ENCODE measurements around the gene SEC23B.
A peak's percentile ranks its signal among the peaks of the same experiment; 100 is the strongest.
"Not testable (repeated sequence)": the region's sequence is repeated elsewhere in the genome, so short reads cannot be mapped to it uniquely, and the experiment has no call there.

The SEC23B gene

DNA sequence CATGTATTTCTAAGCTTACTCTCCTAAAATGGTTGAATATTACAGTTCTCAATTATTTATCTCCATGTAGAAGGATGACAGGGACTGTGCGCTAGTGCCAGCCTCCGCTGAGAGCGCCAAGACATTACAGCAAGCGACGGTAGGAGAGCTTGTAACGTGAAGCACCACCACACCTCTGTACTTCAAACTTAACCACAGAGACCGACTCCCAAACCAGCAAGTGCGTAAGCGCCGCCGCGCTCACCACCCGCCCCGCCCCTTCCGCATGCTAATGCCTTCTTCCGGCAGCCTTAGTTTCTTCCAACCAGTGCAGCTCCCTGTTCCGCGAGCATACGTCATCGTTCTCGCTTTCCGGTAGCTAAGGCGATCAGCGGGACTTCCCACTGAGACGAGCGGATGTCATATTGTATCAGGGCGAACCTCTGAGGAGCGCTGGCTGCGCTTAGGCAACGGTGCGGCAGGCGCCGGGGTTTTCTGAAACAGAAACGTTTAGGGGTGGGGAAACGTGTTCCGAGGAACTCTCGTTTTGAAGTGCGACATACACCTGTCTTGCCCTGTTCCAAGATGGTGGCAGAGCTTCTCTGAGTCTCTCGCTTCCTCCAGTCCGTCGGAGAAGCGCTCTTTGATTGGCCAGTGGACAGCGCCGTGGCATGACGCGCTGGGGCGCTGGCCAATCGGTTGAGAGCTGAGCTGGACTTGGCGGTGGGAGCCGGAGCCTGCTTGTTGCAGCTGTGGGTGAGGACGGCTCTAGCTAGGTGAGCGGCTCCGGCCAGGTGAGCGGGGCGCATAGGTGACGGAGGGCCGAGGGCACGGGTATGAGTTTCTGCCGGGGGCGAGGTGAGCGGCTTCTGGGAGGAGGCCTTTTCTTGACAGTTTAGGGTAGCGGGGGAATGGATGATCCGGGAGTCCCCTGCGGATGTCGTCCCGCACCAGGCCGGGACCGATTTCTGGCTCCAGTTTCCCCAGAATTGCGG is at the start of gene SEC23B:
TSS of gene SEC23B (plus strand) at position 723 of the 974 bp plus-strand sequence. CDS start 2,896 bp downstream, outside the sequence.
- DNase-seq: peak; percentile 96

DNA sequence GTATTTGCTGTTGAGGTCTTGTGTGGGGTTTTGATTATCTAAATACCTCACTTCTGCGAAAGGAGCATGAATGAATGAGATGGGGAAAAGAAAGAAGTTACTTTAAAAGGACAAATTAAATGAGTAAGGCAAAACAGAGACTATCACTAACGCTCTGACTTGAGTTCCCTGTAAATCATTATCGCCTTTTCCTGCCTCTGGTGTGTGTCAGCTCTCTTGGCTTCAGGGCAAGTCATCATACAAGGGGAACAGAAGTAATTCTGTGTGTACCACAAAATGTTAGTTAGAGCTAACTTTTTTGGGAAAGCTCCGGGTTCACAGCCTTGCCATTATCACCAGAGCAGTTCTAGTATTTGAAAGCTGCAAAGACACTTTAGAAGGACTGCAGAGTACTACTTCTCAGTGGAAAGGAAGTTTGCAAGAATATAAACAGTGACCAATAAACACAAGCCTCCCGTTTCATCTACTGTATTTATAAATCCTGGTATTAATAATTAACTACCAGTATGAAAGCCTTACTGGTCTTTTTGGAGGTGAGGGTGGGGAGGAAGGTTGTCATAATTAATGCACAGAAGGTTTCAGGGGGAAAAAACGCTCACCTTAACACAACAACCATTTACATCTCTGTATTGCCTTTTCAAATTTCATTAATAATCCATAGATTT is 42.1 kb upstream of the SEC23B start:
- DNase-seq: no peak

- no peak for DNase-seq
These were observed 41.2 kb upstream of the SEC23B start for GRCh38 chr20:18466574-18466893.

GRCh38 chr20:18466894-18467730 is 40.6 kb upstream of the SEC23B start, which contains the start of the genes DZANK1 and POLR3F:
Gene DZANK1 (minus strand): TSS chr20:18467030. CDS start chr20:18465358, 1,672 bp downstream.
Gene POLR3F (plus strand): TSS chr20:18467390. CDS start chr20:18467507, 117 bp downstream.
- DNase-seq: peak; percentile 97

GRCh38 chr20:18477218-18477617 is 30.5 kb upstream of the SEC23B start:
- no peak for DNase-seq

- DNase-seq: no peak
These were observed 29.9 kb upstream of the SEC23B start for GRCh38 chr20:18477821-18478220.

DNA sequence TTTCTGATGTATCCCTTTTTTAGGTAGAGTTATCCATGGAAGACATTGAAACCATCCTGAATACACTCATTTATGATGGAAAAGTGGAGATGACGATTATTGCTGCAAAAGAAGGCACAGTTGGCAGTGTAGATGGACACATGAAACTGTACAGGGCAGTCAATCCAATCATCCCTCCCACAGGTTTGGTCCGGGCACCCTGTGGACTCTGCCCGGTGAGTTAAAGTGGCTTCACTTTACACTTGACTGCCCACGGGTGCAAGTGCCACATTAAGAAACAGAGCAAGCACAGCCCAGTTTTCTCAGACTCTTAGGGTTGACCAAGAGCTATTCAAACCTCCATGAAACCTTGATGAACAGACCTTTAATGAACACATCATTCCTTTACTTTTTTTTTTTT is 26.1 kb upstream of the SEC23B start:
- DNase-seq: no peak

- no peak for DNase-seq
These were observed 19.4 kb upstream of the SEC23B start for GRCh38 chr20:18488301-18488700.

DNA sequence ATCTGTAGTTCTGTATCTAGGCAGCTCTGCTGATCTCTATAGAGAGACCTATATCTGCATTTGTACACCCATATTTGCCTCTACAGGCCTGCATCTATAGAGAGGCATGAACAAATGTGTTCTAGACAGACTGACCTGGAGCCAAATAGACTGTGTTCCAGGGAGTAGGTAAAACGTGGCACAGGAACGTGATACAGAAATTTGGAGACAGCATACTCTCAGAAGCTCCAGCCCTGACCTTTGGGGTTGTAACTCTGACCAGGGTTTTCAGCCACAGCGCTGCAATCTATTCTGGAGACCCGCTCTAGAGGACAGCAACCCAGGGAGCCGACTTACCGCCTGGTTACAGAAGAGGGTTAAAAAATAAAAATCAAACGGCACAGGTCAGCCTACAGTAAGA is 11.7 kb upstream of the SEC23B start:
- no peak for DNase-seq

- DNase-seq: peak; percentile 93
These were observed 10.8 kb upstream of the SEC23B start, which contains the start of gene RBBP9 for GRCh38 chr20:18496740-18497592. Gene RBBP9 (minus strand): TSS chr20:18497225. CDS start chr20:18497167, 58 bp downstream.

DNA sequence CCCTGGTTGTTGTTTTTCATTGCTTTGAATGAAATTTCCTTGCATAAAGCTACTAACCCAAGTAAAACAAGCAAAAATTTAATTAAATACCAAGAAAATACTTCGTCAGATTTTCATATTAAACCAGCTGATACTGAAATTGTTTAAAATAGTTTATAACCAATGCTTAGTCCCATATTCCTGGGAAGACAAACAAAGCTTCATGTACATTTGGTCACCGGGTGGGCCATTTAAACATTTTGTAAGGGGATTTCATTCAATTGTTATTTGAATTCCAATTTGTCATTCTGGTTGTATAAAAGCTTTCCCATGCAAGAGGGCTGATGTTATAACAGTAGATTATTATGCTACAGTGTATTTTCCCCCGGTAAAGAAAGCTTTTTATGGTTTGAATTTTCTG is 10.1 kb upstream of the SEC23B start:
- no peak for DNase-seq

- not testable (repeated sequence) for DNase-seq
These were observed 6.1 kb upstream of the SEC23B start for GRCh38 chr20:18501672-18502071.

- no peak for DNase-seq
These were observed 3.2 kb upstream of the SEC23B start for GRCh38 chr20:18504479-18505060.

DNA sequence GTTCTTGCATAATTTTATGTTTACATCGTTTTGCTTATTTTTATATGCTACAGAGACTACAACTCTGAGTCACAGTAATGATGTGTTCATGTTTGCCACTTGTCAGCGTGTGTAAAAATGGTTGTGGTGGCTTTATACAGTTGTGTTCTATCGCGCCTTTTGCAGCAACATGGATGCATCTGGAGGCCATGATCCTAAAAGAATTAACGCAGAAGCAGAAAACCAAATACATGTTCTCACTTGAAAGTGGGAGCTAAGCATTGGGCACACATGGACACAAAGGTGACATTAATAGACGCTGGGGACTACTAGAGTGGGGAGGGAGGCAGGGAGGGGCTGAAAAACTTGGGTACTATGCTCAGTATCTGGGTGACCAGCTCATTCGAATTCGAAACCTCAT is 996 bp upstream of the SEC23B start:
- DNase-seq: no peak

GRCh38 chr20:18511571-18511970 is 3.8 kb downstream of the SEC23B start:
- DNase-seq: no peak

DNA sequence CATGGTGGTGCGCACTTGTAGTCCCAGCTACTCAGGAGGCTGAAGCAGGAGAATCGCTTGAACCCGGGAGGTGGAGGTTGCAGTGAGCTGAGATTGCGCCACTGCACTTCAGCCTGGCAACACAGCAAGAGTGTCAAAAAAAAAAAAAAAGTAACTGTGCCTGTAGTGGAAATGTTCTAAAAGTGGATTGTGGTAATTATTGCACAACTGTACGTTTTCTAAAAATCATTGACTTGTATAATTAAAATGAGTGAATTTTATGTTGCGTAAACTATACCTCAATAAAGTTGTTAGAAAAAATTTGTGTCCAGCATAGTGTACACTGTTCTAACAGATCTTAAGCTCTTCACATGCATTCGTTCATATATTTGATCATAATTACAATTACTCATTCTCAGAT is 5.5 kb downstream of the SEC23B start:
- DNase-seq: no peak

DNA sequence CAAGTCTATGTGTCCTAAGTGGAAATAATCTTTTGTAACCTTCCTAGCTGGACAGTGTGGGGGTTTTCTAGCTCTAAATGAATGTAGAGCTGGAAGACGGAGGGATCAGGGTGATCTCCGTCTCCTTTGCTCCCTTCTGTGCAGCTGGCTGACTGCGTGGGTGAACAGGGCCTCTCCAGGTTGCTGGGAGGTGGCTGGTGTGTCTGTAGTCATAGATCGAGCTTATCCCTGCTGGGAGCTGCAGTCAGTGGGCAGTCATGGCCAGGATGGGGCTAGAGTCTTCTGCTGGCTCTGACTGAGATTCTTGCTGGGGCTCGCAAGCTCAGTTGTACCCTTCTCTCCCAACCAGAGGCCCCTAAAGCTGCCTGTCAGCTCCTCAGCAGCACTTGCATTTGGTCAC is 6.4 kb downstream of the SEC23B start:
- DNase-seq: no peak

- DNase-seq: no peak
These were observed 8.2 kb downstream of the SEC23B start for GRCh38 chr20:18515973-18516372.

GRCh38 chr20:18522066-18522465 is 14.3 kb downstream of the SEC23B start:
- not testable (repeated sequence) for DNase-seq

DNA sequence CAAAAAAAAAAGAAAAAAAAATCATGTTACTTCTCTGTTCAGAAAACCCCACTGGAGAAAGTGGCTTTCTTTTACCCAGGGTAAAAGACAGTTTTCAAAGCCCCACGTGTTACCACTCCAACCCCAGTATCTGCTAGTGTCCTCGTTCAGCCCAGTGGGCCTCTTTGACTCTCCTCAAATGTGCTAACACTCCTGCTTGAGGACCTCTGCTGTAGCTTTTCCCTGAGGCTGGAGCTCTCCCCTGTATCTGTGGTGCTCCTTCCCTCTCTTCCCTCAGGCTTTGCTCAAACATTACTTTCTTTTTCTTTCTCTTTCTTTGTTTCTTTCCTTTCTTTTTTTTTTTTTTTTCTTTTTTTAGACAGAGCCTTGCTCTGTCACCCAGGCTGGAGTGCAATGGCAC is 15.3 kb downstream of the SEC23B start:
- no peak for DNase-seq

GRCh38 chr20:18524646-18525045 is 16.9 kb downstream of the SEC23B start:
- DNase-seq: no peak

Data from right forelimb (tissue), 1 donor.